Endometrium (tissue), 2 donors: Measurements from ENCODE around the gene RCSD1.
"Not testable (repeated sequence)": the region's sequence is repeated elsewhere in the genome, so short reads cannot be mapped to it uniquely, and the experiment has no call there.

Source experiments
- FAIRE-seq: peaks from 2 replicates; lab custom pipeline; 2012; peaks lifted over from hg19 to GRCh38; lab: Jason Lieb, UNC
- donor health status: control.
- donor health status: control.

The RCSD1 gene

GRCh38 chr1:167714439-167715156, 84.6 kb downstream of the RCSD1 start:
- FAIRE-seq = no peak

DNA sequence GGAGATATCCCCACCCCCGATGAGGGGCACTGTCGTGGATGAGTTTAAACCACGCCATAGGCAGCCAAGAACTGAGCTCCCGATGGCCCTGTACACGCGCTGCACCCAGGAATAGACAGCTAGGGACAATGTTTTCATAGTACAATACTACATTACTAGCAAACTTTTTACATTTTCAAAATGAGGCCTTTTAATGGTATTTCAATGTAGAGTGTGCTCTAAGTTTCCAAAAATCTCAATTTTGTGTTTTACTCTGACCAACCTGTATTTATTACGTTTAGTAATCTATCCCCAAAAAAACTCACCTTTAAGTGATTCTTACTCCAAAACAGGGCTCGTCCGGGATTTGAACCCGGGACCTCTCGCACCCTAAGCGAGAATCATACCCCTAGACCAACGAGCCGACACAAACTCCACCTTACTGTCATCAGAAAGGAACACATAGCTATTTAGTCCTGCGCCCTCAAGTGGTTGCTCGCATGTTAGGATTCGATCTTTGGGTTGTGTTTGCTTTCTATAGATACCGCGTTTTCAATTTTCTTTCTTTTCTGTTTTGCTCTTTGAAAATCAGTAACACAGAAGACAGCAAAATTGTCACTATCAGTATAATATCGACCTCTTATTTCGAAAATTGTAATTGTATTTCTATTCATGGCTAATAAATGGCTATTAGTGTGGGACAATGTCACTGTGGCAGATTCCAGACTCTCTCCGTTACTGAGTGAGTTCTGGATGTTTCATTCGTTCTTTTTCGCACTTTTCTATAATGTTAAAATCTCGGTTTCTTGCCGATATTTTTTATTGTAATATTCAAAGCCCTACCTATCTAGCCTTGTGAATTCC, 85.3 kb downstream of the RCSD1 start:
- FAIRE-seq = peak; percentile 60

DNA sequence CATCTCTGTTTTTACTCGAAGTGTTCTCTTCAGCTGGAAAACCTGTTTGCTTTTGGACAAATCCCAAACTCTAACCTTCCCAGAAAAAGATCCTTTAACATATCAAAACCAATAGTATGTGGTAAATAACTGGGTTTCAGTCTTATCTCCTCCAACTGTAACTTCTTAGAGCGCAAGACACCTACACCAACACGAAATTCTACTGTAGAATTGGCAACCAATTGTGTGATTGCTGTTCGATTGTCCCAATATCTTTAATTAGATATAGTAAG, 85.9 kb downstream of the RCSD1 start:
- FAIRE-seq = no peak

DNA sequence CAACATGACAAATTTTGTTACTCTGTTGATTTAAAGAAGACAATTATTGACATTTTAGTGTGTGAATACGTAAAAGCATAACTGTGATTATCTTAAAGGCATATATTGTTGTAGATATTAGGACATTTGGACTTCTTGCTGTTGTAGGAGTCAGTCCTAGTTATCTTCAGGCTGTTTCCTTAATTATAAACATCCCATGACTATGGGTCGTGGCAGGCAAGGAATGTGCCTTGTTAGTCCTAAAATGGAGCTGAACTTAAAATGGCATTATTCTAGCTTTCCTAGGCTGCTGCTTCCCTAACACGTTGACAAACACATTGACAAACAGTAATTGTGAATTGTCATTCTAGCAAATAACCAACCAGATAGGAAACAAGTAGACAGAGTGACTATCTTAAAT, 87.3 kb downstream of the RCSD1 start:
- no peak for FAIRE-seq

GRCh38 chr1:167718914-167719691, 89.1 kb downstream of the RCSD1 start:
- no peak for FAIRE-seq

- FAIRE-seq = not testable (repeated sequence)
Observed at GRCh38 chr1:167719715-167720421, 89.8 kb downstream of the RCSD1 start.

GRCh38 chr1:167720965-167721616, 91.1 kb downstream of the RCSD1 start:
- FAIRE-seq = no peak

DNA sequence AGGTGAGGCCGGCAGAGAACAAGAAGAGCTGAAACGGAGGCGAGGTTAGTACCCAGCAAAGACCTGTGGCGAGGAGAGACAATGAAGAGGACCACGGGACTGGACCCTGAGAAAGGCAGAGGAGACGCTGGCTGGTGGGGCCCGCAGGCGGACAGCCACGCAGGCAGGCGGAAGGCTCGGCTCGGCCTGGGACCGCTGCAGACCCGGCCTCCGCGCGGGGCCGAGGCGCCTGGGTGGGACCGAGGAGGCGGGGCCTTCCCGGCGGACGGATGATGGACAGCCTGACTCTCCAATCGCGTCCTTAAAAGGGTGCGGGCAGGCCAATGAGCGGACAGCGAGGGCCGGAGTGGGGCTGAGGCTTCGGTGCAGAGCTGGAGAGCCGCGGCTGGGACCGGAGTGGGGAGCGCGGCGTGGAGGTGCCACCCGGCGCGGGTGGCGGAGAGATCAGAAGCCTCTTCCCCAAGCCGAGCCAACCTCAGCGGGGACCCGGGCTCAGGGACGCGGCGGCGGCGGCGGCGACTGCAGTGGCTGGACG, 91.7 kb downstream of the RCSD1 start, which contains the start of gene MPZL1:
TSS of gene MPZL1 (plus strand) at position 366 of the 535 bp plus-strand sequence. CDS start 170 bp downstream, outside the sequence.
- FAIRE-seq = no peak

GRCh38 chr1:167722152-167722869, 92.3 kb downstream of the RCSD1 start:
- FAIRE-seq = no peak

- FAIRE-seq = no peak
Observed at GRCh38 chr1:167722870-167723251, 92.8 kb downstream of the RCSD1 start.

DNA sequence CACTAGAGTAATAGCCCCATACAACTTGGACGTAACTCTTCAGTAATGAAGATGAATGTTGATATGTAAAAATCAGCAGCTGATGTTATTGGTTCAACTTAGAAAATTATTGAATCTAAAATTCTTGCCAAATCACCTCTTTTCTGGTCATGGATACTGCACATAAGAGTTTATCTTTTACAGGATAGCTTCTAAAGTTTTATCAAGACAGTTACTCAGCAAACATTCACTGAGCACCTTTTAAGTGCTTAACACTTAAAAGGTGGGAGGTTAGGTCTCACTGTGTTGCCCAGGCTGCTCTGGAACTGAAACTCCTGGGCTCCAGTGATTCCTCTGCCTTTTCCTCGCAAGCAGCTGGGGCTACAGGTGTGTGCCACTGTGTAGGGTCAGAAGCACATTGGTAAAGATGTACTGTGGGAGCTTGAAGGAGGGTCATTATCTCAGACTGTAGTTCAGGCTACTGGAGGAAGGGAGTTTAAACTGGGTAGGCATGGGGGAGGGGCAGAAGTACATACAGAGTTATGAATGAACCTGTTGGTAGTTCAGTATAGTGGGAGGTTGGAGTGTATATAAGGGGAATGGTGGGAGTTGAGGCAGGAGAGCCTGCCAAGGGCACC, 93.8 kb downstream of the RCSD1 start:
- no peak for FAIRE-seq

DNA sequence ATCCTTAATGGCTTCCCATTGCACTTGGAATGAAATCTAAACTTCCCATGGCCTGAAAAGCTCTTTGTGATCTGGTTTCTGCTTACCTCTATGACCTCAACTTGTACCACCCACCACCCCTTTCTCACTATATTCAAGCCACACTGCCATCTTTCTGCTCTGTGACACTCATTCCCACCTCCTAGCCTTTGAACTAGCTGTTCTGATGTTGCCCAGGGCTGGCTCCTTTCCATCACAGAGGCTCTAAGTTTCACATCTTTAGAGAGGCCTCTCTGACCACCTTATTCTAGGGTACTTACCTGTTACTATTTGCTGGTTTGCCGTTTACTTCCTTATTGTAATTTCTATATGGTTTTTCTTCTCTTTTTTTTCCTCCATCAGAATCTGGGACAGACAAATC, 96.0 kb downstream of the RCSD1 start:
- FAIRE-seq = no peak

DNA sequence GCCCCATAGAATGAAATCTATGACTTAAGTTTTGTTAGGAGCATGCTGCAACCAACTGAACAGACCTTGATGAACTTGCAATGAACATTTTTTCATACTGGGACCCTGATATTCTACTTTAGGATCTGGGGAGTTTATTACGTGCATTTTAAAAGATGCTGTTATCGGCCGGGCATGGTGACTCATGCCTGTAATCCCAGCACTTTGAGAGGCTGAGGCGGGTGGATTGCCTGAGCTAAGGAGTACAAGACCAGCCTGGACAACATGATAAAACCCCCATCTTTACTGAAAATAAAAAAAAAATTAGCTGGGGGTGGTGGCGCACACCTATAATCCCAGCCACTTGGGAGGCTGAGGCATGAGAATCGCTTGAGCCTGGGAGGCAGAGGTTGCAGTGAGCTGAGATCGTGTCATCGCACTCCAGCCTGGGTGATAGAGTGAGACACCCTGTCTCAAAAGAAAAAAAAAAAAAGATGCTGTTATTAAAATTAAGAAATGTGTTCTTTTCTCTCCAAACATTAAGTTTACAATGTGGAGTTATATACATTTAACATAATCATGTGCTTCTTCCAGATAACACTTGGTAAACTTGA, 98.9 kb downstream of the RCSD1 start:
- FAIRE-seq = no peak

DNA sequence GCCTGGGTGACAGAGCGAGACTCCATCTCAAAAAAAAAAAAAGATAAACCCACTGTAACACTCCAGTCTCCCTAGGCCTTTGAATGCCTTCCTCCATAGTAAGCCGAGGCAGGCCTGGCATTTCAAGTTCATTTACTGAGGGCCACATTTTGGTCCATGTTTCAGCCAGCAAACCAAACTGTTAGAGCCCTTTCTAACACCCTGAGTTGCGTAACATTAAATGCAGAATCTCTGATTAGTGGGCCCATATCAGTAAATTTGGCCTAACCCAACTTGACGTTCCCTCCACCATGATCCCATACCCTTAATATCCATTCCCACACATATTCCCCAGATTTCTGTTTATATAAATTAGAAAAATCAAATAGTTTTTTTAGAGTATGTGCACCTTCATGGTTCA, 104.2 kb downstream of the RCSD1 start:
- FAIRE-seq = no peak

GRCh38 chr1:167734841-167735240, 104.8 kb downstream of the RCSD1 start:
- FAIRE-seq = no peak

GRCh38 chr1:167737169-167737568, 107.1 kb downstream of the RCSD1 start:
- FAIRE-seq = no peak

GRCh38 chr1:167738158-167738557, 108.1 kb downstream of the RCSD1 start:
- no peak for FAIRE-seq

DNA sequence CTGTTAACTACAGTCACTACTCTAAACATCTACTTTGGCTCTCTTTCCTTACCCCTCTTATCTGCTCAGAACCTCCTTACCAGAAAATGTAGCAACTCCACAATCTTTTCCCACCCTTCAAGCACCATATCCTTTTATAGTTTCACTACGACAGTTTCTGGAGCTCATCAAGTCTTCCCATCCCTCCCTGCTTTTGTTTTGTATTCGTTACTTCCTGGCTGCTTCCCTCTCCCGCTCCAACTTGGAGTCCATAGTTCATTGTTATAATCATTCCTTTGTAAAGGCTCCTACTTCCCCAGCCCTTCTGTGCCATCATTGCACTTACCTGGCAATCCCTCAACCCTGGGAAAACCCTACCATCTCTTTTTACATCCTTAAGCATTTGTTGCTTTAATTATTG, 109.7 kb downstream of the RCSD1 start:
- no peak for FAIRE-seq

DNA sequence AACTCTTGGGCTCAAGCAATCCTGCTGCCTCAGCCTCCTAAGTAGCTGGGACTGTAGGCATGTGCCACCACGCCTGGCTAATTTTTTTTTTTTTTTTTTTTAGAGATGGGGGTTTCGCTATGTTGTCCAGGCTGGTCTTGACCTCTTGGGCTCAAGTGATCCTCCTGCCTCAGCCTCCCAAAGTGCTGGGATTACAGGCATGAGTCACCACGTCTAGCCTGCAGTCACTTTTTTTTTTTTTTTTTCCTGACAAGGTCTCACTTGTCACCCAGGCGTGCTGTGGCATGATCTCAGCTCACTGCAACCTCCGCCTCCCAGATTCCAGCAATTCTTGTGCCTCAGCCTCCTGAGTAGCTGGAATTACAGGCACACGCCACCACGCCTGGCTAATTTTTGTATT, 111.1 kb downstream of the RCSD1 start:
- not testable (repeated sequence) for FAIRE-seq
